Activated CD4-positive, alpha-beta T cell treated with anti-CD3 and anti-CD28 coated beads, Interleukin-2, Interleukin-6, amounts not matched to agents 100 ng/mL and 50 ng/mL, durations not matched to agents 16 hours and 8 hours (primary cell): ENCODE measurements around the gene MMRN2.

Source experiments
- DNase-seq: peaks from one replicate; pipeline ENCODE4 v3.0.0-alpha.2; 2020

MMRN2 gene

DNA sequence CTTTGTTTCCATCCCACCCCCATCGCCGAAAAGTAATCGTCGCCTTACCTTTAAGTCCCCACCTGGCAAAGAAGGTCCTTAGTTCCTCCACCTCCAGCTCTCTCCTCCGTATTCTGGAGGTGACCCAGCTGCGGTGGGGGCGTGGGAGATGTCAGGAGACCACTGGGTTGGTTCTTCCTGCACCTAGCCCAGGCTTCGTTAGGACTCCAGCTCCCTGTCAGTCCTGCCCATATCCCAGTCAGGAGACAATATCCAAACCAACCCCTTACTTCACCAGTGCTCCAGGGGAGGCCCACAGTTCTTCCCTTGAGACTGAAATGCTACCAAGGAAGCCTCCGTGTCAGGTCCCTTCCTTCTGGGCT is 11.6 kb upstream of the MMRN2 start:
- no peak for DNase-seq

DNA sequence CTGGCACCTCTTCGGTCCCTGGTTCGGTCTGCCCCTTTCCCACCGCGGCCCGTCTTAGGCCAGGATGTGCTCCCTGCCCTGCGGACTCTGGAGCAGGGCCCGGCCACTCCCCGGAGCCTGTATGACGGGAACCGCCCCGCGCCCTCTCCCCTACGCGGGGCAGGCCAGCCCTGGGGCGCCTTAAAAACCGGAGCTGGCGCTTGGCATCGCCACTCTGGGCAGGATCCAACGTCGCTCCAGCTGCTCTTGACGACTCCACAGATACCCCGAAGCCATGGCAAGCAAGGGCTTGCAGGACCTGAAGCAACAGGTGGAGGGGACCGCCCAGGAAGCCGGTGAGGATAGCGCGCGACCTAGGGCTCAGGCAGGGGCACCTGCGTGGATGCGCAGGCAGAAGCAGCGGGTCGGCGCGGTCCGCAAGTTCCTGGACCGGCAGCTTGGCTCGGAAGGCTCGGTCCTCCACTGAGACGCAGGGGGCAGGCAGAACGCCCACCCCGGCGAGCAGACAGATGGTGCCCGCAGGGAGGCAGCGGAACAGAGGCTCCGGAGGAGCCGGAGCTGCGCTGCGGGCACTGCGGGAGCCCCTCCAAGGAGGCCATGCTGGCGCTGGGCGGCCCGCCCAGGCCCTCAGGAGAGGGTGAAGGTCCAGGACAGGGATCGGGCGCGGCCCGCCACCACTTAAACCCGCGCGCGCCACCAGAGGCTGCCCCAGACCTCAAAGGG is 11.0 kb upstream of the MMRN2 start, which contains the start of gene ADIRF:
TSS of gene ADIRF (plus strand) at position 212 of the 723 bp plus-strand sequence. CDS start at position 275, 63 bp downstream.
- DNase-seq, result no peak

DNA sequence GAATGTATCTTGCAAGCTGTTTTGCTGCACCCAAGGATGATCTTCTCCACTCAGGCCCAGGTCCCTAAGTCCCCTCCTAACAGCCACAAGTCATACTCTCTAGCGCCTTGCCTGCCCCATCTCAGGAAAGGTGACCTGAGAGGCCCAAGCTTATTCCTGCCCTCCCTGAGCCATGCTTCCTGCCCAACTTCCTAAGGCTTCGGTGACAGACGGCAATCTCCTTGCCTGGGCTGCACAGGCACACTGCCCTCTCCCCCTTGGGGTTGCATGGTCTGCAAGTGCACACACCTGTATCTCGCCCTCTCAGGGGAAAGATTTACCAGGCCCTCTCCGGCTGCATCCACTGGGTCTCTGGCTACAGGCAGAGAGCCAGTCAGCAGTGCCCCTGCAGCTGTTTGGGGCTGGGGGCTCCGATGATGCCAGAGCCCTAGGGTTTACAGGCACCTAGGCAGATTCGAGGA is 10.1 kb upstream of the MMRN2 start:
- DNase-seq, result no peak

DNA sequence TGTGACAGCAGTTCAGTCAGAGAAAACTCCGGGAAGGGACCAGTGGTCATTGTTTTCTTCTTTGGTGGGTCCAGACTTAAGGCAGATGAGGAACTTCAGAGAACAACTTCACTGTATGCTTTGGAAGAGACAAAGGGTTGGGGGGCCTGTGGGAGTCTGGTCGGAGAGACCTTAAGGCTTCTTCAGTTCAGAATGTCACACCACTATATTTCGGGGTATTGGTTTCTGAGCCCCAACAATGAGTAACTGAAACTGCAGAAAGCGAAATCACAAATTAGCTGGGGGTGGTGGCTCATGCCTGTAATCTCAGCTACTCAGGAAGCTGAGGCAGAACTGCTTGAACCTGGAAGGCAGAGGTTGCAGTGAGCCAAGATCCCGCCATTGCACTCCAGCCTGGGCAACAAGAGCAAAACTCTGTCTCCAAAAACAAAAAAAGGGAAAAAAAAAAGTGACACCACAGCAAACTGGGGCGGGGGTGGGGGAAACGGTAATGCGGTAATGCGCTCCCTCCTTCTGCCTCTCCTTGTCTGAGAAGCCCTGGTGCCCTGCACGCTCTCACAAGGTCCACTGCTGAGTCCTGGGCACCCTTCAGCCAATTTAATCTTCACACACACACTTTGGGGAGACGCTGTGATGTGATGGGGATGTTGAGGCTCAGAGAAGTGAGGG is 8.7 kb upstream of the MMRN2 start:
- peak; percentile 33 for DNase-seq

DNA sequence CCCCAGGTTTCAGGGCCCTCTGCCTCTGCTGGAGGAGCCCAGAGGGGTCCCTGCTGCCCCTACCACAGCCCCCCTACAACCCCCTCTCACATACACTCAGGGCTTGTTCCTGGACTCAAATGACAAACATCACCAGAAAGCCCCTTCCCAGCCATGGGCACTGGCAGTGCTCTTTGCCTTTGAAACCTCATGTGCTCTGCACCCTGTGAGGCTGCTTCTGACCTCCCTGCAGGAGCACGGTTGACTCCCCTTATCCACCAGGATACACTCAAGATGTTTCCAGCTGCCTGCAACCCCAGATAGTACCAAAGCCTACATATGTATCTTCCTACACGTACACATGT is 7.4 kb upstream of the MMRN2 start:
- DNase-seq, result no peak

DNA sequence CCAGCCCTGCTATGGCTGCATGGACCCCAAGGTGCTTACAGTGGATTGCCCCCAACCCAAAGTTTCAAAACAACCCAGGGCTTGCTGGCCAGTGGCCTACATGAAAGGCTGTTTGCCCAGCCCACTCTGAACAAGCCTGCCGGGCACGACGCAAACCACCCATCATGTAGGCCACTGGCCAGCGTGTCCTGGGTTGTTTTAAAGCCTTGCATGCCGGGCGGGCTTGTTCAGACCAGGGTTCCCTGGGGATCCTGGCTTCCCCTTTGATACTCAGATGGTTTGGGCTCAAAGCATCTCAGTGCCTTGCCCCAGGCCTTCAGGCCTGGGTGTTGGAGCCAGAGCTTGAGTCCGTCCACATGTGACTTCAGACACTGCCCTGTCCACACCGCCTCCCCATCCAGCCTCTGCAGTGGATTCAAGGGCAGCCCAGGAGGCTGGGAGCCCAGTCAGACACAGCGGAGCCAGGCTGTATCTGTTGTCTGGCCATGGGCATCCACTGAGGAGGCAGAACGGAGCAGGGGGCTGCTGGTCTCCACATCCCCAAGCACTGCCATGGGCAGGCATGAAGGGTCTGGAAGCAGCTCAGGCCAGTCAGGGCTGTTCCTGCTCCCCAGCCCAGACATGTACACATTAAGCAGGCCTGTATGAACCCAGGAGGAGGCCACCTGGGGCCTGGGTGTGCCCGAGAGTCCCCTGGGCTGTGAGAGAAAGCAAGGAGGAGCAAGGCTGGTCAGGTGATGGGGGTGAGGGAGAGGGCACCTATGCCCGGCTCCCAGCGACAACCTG is 6.8 kb upstream of the MMRN2 start:
- DNase-seq, result no peak

DNA sequence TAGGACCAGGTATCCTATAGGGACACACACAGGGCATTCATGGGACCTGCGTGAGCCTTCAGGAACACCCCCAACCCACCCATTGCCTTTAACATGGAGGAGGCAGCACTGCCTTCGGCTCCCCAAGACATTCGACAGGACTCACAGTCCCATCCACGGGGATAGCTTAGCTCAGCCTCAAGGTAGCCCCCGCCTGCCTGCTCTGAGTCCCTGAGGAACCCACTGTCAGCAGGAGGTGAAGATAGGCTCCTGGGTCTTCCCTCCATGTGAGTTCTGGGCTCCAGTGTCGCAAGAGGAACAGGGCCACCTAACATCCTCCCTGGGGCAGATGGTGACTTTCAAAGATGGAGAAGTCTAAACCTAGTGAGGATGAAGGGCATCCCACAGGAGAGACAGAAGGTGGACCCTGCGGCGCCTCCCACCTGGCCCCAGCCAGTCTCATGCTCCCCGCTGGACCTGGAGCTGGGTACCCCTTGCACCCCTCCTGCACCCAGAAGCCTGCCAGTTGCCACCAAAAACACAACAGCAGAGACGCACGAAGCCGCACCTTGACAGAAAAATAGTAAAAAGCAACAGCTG is 6.0 kb upstream of the MMRN2 start:
- no peak for DNase-seq

DNA sequence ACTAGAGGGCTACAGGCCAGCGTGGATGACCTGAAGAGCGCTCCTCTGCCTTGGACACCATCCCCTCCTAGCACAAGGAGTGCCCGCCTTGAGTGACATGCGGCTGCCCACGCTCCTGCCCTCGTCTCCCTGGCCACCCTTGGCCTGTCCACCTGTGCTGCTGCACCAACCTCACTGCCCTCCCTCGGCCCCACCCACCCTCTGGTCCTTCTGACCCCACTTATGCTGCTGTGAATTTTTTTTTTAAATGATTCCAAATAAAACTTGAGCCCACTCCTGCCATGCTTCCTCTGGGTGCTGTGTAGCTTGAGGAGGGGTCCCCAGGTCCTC is 5.5 kb upstream of the MMRN2 start:
- no peak for DNase-seq

DNA sequence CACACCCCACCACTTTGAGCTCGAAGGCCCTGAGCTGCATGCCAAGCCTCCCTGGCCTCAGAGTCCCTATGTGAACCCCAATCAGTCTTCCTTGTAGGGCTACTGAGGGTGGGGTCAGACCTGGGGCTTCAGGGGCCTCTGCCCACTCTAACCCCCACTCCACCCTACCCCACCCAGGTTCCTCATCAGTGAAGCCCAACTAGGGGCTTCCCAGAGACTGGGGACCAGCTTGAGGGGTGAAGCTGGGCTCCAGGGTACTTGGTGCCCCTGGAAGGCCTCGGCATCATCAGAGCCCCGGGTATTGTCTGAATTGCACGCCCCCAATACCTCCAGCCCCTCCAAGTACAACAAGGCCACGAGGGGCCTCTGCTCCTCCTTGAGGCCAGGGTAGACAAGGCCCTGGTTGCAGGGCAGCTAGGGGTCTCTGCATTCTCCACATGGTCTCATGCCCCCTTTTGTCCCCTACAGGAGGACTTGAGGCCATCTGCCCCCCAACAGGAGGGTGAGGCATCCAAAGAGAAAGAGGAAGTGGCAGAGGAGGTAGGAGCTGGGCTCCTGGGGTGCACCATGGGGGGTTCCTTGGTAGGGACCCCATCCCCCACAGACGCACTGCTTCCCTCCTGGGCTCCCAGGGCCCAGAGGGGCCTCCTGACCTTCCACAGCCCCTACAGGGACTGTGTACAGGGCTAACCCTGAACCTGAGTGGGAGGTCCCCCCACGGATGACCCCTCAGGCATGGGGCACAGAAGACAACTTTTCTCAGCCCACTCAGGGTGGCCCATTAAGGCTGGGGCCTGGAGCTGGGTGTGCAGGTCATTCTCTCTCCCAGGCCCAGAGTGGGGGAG is 4.9 kb upstream of the MMRN2 start:
- no peak for DNase-seq

DNA sequence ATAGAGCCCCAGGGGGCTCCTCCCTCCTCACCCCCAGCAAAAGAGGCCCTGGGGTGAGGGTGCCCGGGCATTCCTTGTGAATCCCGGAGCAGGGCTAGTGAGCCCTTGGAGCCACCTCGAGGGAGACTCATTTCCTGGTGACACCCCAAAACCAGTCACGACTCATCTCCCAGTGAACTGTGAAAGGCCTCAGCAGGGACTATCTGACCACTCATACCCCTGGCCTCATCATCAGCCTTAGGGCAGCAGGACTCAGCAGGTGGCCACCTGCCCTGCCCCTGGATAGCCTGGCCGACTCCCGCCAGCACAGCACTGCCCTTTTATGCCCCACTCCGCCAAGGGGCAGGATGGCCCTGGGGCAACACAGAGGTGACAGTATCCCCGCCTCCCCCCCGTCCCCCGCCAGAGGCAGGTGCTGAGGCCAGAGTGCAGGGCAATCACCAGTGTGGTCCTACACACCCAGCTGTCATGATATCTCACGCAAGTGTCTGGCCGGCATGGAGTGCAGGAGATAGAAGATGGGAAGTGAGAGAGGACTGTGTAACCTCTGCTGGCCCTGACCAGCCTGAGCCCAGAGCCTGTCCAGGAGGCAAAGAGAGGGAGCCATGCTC is 4.2 kb upstream of the MMRN2 start:
- no peak for DNase-seq

DNA sequence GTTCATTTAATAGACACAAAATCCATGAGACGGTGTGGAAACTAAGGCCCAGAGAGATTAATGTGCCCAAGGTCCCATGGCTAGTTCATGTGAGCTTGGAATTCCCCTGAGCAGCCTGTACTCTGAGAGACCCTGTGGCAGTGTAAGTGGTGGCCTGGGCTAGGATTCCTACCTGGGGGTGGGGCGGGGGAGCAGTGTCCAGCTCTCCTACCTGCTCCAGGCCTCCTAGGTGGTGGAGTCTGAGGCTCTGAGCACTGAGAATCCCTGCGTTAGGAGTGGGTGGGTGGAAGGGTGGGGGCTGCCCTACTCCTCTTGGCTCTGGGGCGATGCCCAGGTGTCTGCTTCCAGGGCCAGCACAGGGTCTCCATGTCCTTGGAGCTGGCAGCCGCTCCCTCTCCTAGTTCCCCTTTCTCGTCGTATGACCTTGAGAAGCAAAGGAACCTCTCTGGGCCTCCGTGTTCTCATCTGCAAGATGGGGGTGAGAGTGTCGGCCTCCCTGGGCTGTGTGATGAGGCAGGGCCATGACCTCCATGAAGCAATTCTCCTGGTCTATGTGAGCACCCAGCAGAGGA is 3.5 kb upstream of the MMRN2 start:
- no peak for DNase-seq

DNA sequence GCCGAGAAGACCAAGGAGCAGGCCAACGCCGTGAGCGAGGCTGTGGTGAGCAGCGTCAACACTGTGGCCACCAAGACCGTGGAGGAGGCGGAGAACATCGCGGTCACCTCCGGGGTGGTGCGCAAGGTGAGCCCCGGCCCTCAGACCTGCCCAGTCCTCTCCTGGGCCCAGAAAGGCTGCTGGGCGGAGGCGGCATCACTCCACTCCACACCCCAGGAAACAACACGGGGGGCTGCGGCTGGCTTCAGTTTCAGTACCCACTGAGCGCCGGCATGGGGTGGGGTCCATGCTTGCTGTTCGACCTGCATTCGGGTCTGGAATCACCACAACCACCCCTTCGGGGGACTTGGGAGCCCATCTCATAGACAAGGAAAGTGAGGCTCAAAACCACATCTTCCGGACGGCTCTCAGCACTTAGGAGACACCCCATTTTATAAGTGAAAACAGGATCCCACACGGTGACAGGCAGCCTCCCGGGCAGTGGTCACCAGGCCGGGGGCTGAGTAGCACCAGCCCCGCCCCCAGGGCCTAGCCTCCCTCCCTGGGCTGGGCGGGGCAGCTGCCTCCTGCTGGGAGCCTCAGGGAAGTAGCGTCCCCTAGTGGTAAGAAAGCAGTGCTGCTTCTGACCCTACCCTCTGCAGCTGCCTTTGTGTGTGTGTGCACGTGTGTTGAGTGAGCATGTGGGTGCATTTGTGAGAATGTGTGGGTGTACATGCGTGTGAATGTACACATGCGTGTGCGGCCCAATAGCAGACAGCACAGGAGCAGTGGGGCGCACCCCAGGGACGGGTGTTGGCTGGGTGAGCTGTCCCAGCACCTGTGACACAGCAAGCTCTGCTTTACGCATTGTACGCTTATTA is 2.8 kb upstream of the MMRN2 start:
- peak; percentile 72 for DNase-seq

DNA sequence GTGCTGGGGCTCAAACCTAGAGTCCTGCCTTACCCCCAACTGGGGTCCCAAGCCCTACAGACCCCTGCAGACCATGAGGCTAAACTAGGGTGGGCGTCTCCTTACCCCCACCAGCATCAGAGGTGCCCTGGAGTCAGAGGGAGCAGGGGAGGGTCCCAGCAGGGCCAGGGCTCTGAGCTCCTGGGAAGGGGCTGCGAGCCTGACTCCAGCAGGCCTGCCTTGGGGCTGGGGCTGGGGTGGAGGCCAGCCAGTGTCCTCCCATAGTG is 2.3 kb upstream of the MMRN2 start:
- no peak for DNase-seq

DNA sequence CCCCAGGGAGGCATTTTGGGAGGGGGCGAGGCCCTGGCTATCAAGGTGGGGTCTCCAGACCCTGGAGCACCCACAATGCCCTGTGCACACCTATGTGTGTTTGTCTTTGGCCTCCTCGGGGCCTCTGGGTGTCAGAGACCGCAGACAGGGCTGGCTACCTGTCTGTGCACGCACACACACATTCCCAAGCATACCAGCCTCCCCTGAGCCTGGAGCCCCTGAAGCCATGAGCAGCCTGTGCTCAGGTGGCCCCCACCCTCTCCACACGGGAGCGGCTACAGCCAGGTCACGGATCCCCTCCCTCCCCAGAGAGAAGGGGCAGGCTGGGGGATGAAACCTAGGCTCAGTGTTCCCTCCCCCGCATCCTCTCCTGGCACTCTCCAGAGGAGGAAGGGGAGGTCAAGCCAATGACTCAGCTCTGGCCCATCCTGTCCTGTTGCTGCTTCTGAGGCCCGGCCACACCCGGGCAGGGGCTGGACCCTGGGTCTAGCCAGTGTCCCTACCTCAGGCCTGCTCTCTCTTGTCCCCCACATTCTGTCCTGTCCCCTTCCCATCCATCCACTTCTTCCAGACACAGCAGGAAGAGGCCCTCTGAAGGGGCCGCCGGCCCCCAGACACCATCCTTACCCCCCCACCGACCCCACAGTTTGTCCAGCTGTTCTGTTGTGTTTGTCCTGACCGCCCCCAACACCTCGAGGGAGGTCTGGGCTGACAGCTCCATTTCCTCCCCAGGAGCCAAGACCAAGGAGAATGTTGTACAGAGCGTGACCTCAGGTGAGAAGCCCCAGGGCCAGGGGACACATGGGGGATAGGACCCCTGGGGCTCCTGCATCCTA is 1.7 kb upstream of the MMRN2 start:
- no peak for DNase-seq

DNA sequence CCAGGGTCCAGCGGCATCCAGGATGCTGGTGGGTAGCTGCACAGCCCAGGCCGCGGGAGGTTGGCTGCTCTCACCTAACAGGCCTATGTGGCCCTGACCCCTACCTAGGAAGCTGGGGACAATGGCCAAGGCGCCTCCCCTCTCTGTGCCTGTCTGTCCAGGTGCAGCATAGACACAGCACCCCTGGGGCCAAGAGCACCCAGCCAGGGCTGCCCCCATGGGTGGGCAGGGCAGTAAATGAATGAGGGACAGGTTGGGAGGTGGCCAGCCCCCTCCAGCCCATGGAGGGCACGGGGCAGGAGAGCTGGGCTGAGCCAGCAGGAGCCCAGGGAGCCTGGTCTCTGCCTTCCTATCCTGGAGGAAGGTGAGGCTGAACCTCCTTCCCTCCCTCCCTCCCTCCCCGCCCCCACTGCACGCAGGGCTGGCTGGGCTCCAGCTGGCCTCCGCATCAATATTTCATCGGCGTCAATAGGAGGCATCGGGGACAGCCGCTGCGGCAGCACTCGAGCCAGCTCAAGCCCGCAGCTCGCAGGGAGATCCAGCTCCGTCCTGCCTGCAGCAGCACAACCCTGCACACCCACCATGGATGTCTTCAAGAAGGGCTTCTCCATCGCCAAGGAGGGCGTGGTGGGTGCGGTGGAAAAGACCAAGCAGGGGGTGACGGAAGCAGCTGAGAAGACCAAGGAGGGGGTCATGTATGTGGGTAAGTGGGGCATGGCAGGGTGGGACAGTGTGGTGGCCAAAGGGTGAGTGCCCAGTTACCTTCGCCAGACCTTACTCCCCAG is 893 bp upstream of the MMRN2 start, which contains the start of gene SNCG:
TSS of gene SNCG (plus strand) at position 484 of the 785 bp plus-strand sequence. CDS start at position 583, 99 bp downstream.
- no peak for DNase-seq

DNA sequence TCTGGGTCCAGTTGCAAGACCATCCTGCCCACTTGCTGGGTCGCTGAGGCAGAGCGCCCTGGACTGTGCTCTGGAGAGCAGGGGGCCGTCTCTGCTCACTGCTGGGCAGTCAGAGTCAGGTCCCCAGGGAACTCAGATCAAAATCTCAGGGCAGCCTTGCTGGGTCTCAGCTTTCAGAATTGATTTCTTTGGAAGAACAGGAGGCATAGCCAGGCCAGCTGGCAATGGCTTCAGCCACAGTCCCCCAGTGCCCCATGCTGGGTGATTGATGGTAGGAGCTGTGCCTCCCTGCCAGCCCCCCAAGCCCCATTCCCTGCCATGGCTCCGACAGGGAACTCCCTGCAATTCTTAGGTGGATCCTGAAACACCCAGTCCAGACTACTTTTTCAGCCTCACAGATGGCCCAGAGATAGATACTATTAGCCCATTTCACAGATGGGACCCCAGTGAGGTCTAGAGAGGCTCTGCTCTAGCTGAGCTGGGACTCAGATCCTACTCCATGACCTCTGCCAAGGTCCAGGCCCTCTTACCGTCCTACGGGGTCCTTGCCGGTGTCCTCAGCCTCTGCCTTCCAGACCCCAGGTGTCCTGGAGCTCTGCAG is 467 bp downstream of the MMRN2 start:
- no peak for DNase-seq

DNA sequence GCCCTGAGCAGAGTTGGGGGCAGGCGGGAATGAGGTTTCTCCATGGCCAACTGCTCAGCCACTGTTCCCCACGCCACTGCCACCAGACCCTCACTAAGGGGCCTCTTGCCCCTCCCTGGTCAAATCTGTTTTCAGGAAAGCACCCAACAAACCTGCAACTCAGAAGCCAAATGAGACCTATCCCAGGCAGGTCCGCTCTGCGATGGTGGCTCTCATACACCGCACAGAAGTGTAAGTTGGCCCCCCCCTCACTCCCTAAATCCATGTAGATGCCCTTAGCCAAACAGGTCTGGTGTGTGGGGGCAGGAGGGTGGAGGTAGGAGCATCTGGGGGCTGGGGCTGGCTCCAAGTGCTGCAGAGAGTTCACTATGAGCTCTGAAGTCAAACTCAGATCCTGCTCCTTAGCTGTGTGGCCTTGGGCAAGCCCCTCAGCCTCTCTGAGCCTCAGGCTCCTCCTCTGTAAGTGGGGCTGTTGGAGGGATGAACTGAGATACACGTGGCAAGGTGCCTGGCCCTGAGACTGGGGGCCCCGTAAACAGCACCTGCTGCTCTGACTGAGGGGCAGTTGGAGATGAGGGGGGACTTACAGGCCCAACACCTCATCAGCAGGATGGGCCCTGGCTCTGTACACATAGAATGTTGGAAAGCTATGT is 1.1 kb downstream of the MMRN2 start:
- DNase-seq, result no peak

DNA sequence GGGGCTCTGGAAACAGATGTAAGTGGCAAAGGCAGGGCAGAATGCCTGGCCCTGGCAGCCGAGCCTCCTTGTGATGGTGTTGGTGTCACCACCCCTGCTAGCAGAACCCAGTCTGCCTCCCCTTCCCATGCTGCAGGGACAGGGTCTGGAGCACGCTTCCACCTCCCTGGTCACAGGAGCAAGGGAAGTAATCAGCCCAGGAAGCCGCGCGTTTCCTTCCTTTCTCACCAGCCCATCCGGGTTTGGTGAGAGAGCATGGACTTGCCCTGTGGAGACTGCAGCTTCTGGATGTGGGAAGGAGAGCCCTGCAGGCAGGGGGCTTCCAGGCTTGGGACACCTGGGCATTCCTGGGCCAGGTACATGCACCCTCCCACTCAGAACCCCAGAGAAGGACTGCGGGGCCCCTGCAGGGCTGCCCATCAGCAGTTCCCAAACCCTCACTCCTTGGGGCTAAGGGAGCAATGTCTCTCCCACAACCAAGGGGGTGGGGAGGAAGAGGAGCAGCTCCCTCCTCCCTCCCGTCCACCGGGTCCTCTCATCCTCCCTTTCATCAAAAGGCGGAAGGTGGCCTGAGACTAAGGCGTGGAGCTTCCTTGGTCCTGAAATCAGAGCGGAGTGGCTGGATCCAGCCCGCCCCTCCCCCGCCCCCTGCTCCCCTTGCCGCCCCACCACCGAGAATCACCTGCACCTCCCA is 1.8 kb downstream of the MMRN2 start:
- DNase-seq, result no peak
